Karpas-422 (cell line): ENCODE data around the gene RNF17. TPM values are rescaled to one million over a fixed set of nuclear protein-coding genes. Genes with fewer than 3 reads are reported as not detected.

Experiments used
- total RNA-seq: library from RNA; depleted of rRNA; stranded (reverse); fragments of >200 nt; shearing (Covaris generic); gene quantifications from 2 replicates; pipeline ENCODE4 v1.2.3, GENCODE V29; 2014; ENCODE audit warnings: low replicate concordance; rRNA removed

The RNF17 gene
- total RNA-seq, 1 experiment from 2014 or later, result not detected

Other genes starting within 250 kb of the RNF17 start
- not detected in 2 replicates for gene ATP12A, start 83.8 kb upstream of the RNF17 start, total RNA-seq